ENCODE results near the gene AHSP.
"Not testable (repeated sequence)": the region's sequence is repeated elsewhere in the genome, so short reads cannot be mapped to it uniquely, and the experiment has no call there.

The AHSP gene

GRCh38 chr16:31527734-31528274 is at the start of gene AHSP:
Gene AHSP (plus strand): TSS chr16:31527900. CDS start chr16:31528140, 240 bp downstream.
- DNase-seq, result no peak

GRCh38 chr16:31478956-31479355 is 48.7 kb upstream of the AHSP start:
- no peak for DNase-seq

- DNase-seq, result no peak
Measured at GRCh38 chr16:31479751-31480150, 47.9 kb upstream of the AHSP start.

- no peak for DNase-seq
Measured at GRCh38 chr16:31480851-31481536, 46.7 kb upstream of the AHSP start.

GRCh38 chr16:31483081-31483480 is 44.6 kb upstream of the AHSP start, which contains the start of gene SLC5A2:
Gene SLC5A2 (plus strand): TSS chr16:31483123. CDS start chr16:31483137, 14 bp downstream.
- no peak for DNase-seq

GRCh38 chr16:31484048-31484447 is 43.7 kb upstream of the AHSP start:
- not testable (repeated sequence) for DNase-seq

- DNase-seq, result no peak
Measured at GRCh38 chr16:31484491-31485171, 43.1 kb upstream of the AHSP start.

GRCh38 chr16:31485571-31485970 is 42.1 kb upstream of the AHSP start:
- DNase-seq, result no peak

- DNase-seq, result no peak
Measured at GRCh38 chr16:31486045-31486444, 41.7 kb upstream of the AHSP start.

GRCh38 chr16:31487071-31487719 is 40.5 kb upstream of the AHSP start:
- no peak for DNase-seq

- peak; percentile 76 for DNase-seq
Measured at GRCh38 chr16:31487720-31488467, 39.8 kb upstream of the AHSP start.

GRCh38 chr16:31488468-31489297 is 39.0 kb upstream of the AHSP start:
- no peak for DNase-seq

GRCh38 chr16:31489298-31489564 is 38.5 kb upstream of the AHSP start:
- no peak for DNase-seq

GRCh38 chr16:31489616-31490584 is 37.8 kb upstream of the AHSP start:
- DNase-seq, result no peak

- DNase-seq, result no peak
Measured at GRCh38 chr16:31491778-31492418, 35.8 kb upstream of the AHSP start.

GRCh38 chr16:31493506-31494125 is 34.1 kb upstream of the AHSP start:
- DNase-seq, result no peak

- no peak for DNase-seq
Measured at GRCh38 chr16:31496670-31497069, 31.0 kb upstream of the AHSP start.

- DNase-seq, result no peak
Measured at GRCh38 chr16:31498493-31498892, 29.2 kb upstream of the AHSP start.

GRCh38 chr16:31499928-31500327 is 27.8 kb upstream of the AHSP start:
- DNase-seq, result no peak
